ENCODE data around the gene PXT1.

DNA sequence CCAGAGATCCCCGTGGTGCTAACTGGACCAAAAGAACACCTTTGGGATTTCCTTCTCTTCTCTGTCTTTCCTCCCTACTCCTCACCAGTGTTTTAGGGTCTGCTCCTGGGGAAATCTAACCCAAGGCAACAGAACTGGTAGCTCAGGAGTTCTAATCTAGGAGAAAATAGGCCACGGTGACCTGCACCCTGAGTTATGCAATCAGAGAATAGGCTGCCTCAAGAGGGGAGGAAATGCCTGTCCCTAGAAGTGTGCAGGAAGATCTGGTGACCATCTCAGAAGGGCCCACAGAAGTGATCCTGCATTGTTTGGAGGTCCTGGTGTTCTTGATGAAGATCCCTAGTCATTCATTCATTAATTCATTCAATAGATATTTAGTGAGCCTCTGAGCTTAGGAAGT is 58.6 kb downstream of the PXT1 start:
- TF ChIP-seq, protein P1, sequence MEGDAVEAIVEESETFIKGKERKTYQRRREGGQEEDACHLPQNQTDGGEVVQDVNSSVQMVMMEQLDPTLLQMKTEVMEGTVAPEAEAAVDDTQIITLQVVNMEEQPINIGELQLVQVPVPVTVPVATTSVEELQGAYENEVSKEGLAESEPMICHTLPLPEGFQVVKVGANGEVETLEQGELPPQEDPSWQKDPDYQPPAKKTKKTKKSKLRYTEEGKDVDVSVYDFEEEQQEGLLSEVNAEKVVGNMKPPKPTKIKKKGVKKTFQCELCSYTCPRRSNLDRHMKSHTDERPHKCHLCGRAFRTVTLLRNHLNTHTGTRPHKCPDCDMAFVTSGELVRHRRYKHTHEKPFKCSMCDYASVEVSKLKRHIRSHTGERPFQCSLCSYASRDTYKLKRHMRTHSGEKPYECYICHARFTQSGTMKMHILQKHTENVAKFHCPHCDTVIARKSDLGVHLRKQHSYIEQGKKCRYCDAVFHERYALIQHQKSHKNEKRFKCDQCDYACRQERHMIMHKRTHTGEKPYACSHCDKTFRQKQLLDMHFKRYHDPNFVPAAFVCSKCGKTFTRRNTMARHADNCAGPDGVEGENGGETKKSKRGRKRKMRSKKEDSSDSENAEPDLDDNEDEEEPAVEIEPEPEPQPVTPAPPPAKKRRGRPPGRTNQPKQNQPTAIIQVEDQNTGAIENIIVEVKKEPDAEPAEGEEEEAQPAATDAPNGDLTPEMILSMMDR (IDR thresholded peaks at IDR 0.05), result no peak
- TF ChIP-seq EZH2phosphoT487 (IDR thresholded peaks at IDR 0.05) (no peak), EZH2 (IDR thresholded peaks at IDR 0.05) (no peak)

Data from neural progenitor cell (in vitro differentiated cells).